Left lung (tissue), 14 donors: ENCODE data around the gene DGKB. TPM values are rescaled to one million over a fixed set of nuclear protein-coding genes. Genes with fewer than 3 reads are reported as not detected.

Experiments used
- ATAC-seq: fragments of 200-7000 bp; cut with Tn5 transposase; one replicate; pipeline ENCODE4 v1.9.1; 2020; ENCODE audit warnings: moderate library complexity
- DNase-seq, 4 donors: peaks; one replicate each; pipeline ENCODE4 v3.0.0-alpha.2; 2013 to 2020
- H3K27ac ChIP-seq, 2 donors: fragments of 200-600 bp; sonication (generic) in 1 of 2; one replicate each; pipeline versions ENCODE4 v1.5.0 to v1.8.0; 2020 to 2021
- H3K27me3 ChIP-seq, 2 donors: fragments of 200-600 bp; sonication (generic) in 1 of 2; one replicate each; pipeline versions ENCODE4 v1.5.0 to v1.8.0; 2020 to 2021
- H3K36me3 ChIP-seq, 2 donors: fragments of 200-600 bp; sonication (generic) in 1 of 2; one replicate each; pipeline versions ENCODE4 v1.5.0 to v1.8.0; 2020 to 2021
- H3K4me1 ChIP-seq, 2 donors: fragments of 200-600 bp; one replicate each; pipeline ENCODE4 v1.8.0; 2021
- H3K4me3 ChIP-seq, 2 donors: fragments of 200-600 bp; sonication (generic) in 1 of 2; one replicate each; pipeline versions ENCODE4 v1.5.0 to v1.8.0; 2020 to 2021; ENCODE audit warnings: mild to moderate bottlenecking in 1 of 2
- H3K9me3 ChIP-seq, 2 donors: fragments of 200-600 bp; sonication (generic) in 1 of 2; one replicate each; pipeline versions ENCODE4 v1.5.0 to v1.8.0; 2020 to 2021
- CTCF ChIP-seq, 2 donors: fragments of 200-600 bp; sonication (generic) in 1 of 2; IDR thresholded peaks; one replicate each; pipeline versions ENCODE4 v1.5.0 to v1.8.0; 2021; ENCODE audit warnings: antibody characterized with exemption in 2 of 2
- intact Hi-C, 2 donors: fragments of 100-400 bp; cut with DNase I; formaldehyde crosslinking; loops; one replicate each; pipeline versions ENCODE4 v1.11.2 to v1.14.2; 2022
- long read RNA-seq, 12 donors: library from polyadenylated mRNA in 2 of 12; unstranded in 2 of 12; transcript quantifications; one replicate each; pipeline ENCODE4 v2.0.0 and lab custom pipeline, GENCODE V29; 2019 to 2026
- polyA plus RNA-seq, 6 donors: library from polyadenylated mRNA; unstranded; fragments of 120-200 nt; gene quantifications; one replicate each; pipeline ENCODE4 v1.2.1, GENCODE V29; 2013; ENCODE audit not compliant: insufficient read length in 6 of 6
- total RNA-seq, 2 donors: library from RNA; stranded (reverse); fragmentation: NEBNext Ultra II Directional; extraction: Animal tissue kit (Norgen Biotek cat#: 25700); gene quantifications; one replicate each; pipeline ENCODE4 v1.2.1, GENCODE V29; 2021
- donor health status: DM: no; HTN: yes; CAD: no.
- donor health status: DM: no; HTN: no; CAD: no.

DGKB gene
- total RNA-seq (under 1 TPM in 1 of 2 donors, not detected in 1; 0.31 TPM), polyA plus RNA-seq (under 1 TPM; 0.15 to 0.27 (median 0.23) TPM)
- long read RNA-seq, donor 1, result 0 reads
- long read RNA-seq, donor 2, result 0 reads
- long read RNA-seq, donor 3, result 0 reads
- long read RNA-seq, donor 4, result 0 reads
- long read RNA-seq, donor 5, result 0 reads
- long read RNA-seq, donor 6, result 0 reads
- long read RNA-seq, donor 7, result 0 reads
- long read RNA-seq, donor 8, result 0 reads
- long read RNA-seq, donor 9, result 0 reads
- long read RNA-seq, donor 10, result 0 reads
- long read RNA-seq, donor 11, full-length matches to known transcripts, result 1 of 1 reads
- long read RNA-seq, donor 11, partial matches to known transcripts, result 0 of 1 reads
- long read RNA-seq, donor 11, other reads (novel, unspliced or antisense), result 0 of 1 reads
- long read RNA-seq, donor 12, result 0 reads

DNA sequence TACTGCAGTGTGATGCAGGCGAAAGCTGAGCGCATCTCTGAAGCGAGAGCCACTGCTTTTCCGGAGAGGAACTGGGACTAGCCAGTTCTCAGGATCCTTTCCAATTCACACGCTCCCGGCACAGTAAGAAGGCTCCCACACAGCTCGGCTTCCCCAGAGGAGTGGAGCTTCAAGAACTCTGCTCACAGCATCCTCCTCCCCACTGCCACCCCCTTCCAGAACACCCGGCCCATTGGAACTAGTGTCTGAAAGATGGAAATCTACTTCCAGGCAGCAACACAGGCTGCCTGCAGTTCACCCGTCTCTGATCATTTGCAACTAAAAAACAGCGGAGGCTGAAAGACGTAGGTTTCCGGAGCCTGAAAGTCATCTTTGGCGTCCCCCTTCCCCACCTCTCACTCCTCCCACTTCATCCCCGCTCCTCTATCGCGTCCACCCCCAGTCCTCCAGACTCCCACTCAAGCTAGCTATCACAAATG is at the start of gene DGKB:
TSS of gene DGKB (minus strand) at position 163 of the 479 bp plus-strand sequence.
- Histone ChIP-seq H3K27ac (no peak within 1 kb of the TSS), H3K27me3 (peaks cover 3 to 15% of the 10 kb centered on the region in 2 donors), H3K9me3 (no peaks in the 10 kb centered on the region), H3K4me1 (no peaks in the 10 kb centered on the region), H3K36me3 (no peaks in the 10 kb centered on the region), H3K4me3 (no peak within 1 kb of the TSS)
- intact Hi-C loops, result no loop called here
- TF ChIP-seq CTCF (IDR thresholded peaks at IDR 0.05), result no peak
- peak in 2 of 4 donors; percentile 14 to 22 for DNase-seq
- ATAC-seq, result no peak

DNA sequence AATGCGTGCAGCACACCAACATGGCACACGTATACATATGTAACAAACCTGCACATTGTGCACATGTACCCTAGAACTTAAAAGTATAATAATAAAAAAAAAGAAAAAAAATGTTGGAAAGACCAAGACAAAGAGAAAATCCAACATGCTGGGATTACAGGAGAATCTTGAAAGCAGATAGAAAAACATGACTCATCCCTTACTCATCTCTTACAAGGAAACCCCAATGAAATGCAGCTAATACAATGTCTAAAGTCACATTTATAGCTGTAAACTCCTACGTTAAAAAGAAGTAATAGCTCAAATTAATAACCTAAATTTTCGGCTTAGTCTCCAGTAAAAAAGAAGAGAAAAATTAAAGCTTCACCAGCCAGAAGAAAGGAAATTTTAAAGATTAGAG is 47.5 kb upstream of the DGKB start:
- intact Hi-C loops, result no loop called here
- H3K27ac ChIP-seq, result no peak overlapping the region

DNA sequence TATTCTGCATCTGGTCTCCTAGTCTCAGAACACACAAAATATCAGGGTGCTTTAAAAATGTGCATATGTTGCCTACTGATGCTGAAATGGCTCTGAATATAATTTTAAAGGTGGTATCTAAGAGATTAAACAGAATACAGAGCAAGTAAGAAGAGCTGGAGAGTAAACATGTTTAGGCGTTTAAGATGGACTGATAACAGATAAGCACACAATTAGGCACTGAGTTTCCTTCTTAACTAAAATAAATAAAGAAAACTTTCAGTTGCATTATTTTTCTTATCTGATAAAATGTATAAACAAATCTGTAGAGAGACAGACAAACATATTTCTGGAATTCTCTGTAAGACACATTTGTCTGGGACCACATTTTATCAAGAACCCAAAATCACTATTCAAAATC is 35.6 kb upstream of the DGKB start:
- Histone ChIP-seq H3K4me1 (no peaks in the 10 kb centered on the region), H3K9me3 (no peaks in the 10 kb centered on the region), H3K27ac (no peak overlapping the region), H3K27me3 (no peaks in the 10 kb centered on the region), H3K4me3 (no peak overlapping the region), H3K36me3 (no peaks in the 10 kb centered on the region)
- no peak for ATAC-seq
- intact Hi-C loops, result no loop called here
- DNase-seq, result no peak
- TF ChIP-seq CTCF (IDR thresholded peaks at IDR 0.05), result no peak

More for the DNA sequence above, 47.5 kb upstream of the DGKB start:
- no peak overlapping the region for H3K4me3 ChIP-seq
- no peaks in the 10 kb centered on the region for H3K27me3 ChIP-seq
- no peak for DNase-seq
- no peak for TF ChIP-seq CTCF (IDR thresholded peaks at IDR 0.05)
- no peak for ATAC-seq
- H3K4me1 ChIP-seq, result no peaks in the 10 kb centered on the region
- H3K9me3 ChIP-seq, result no peaks in the 10 kb centered on the region
- H3K36me3 ChIP-seq, result no peaks in the 10 kb centered on the region

DNA sequence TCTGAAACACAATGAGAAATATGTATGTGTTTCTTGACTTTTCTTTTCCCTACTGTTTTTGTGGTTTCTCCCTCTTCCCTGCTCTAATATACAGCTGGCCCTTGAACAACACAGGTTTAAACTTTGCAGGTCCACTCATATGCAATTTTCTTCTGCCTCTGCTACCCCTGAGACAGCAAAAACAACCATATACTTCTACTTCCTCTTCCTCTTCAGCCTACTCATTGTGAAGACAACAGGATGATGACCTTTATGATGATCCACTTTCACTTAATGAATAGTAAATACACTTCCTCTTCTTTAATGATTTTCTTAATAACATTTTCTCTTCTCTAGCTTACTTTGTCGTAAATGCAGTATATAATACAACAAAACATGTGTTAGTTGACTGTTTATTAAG is 35.0 kb upstream of the DGKB start:
- intact Hi-C loops, result no loop called here
- no peaks in the 10 kb centered on the region for H3K36me3 ChIP-seq
- TF ChIP-seq CTCF (IDR thresholded peaks at IDR 0.05), result no peak
- no peaks in the 10 kb centered on the region for H3K27me3 ChIP-seq
- no peak overlapping the region for H3K4me3 ChIP-seq
- ATAC-seq, result no peak
- H3K27ac ChIP-seq, result no peak overlapping the region
- DNase-seq, result no peak
- H3K9me3 ChIP-seq, result no peaks in the 10 kb centered on the region
- no peaks in the 10 kb centered on the region for H3K4me1 ChIP-seq

GRCh38 chr7:14936554-14936953 is 34.0 kb upstream of the DGKB start:
- intact Hi-C loops, result no loop called here
- no peak for TF ChIP-seq CTCF (IDR thresholded peaks at IDR 0.05)

More at GRCh38 chr7:14936554-14936953, 34.0 kb upstream of the DGKB start:
- H3K27ac ChIP-seq, result no peak overlapping the region
- no peak overlapping the region for H3K4me3 ChIP-seq
- no peaks in the 10 kb centered on the region for H3K36me3 ChIP-seq
- H3K4me1 ChIP-seq, result no peaks in the 10 kb centered on the region
- no peak for ATAC-seq
- H3K9me3 ChIP-seq, result no peaks in the 10 kb centered on the region
- peak in 1 of 4 donors; percentile 30 for DNase-seq
- H3K27me3 ChIP-seq, result no peaks in the 10 kb centered on the region
